ENCODE measurements around the gene CDC42EP3.

The CDC42EP3 gene

DNA sequence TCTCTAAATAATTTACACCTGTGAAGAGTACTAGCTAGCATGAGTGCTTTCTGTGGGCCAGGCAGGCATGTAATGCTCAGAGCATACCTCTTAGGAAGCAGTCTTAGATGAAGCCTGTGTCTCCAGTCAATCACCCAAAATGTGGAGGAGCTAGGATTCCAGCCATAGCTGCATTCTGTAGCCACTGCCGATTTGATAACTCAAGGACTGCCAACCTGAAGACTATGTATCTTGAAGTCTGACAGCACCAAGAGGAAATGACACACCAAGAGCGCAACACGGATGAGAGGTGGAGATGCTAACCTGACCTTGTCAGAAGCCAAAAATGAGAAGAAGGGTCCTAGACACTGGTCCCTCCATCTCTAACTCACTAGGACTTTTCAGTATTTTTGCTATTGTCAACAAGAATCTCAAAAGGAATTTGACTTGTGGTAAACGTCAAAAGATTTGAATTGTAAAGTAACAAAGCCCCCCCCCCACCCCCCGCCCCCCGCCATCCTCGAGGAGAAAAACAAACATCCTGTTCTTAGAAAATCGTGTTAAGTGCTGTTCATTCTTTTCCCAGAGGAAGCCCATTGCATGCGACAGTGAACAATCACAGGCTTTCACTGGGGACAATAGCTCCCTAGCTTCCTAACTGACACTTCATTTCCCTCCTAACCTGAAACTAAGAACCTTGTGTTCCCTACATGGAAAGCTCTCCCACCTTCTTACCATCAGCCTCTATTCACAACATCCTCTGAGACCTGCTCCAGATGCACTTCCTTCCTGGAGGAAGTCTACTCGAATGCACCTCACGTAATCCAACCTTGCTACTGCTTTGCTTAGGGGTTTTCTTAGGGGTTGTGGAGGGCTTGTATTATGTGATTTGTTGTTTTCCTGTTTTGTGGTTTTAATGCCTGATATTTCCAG lies 14.7 kb downstream of the CDC42EP3 start:
- DNase-seq (ENCODE audit: low spot score), result no peak

GRCh38 chr2:37654932-37655841 lies 16.3 kb downstream of the CDC42EP3 start:
- no peak for DNase-seq (ENCODE audit: low spot score)

GRCh38 chr2:37654419-37654818 lies 17.0 kb downstream of the CDC42EP3 start:
- DNase-seq (ENCODE audit: low spot score), result no peak

DNA sequence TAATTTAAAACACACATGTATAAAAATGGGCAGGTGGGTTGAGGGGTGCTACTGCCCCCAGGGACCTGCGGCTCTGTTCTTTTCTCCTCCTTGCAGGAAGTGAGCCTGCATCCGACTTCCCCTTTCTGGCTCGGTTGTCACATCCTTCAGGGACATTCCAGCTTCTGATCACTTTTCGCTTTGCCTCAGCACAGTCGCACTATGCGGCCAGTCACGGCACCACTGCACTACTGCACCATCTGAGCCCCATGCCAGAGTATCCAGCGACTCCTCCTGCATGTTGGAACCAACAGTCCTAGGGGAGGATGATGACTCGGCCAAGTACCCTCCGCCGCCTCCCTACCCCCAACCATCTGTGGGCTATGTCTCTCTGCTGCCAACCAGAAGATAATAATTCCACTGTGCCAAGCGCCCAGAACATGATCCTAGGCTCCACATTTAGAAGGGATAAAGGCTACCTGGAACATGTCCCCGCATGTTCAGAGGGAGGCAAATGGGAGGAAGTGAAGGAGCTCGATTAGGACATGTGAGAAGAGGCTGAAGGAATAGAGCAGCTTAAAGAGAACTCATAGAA lies 17.6 kb downstream of the CDC42EP3 start:
- no peak for DNase-seq (ENCODE audit: low spot score)

DNA sequence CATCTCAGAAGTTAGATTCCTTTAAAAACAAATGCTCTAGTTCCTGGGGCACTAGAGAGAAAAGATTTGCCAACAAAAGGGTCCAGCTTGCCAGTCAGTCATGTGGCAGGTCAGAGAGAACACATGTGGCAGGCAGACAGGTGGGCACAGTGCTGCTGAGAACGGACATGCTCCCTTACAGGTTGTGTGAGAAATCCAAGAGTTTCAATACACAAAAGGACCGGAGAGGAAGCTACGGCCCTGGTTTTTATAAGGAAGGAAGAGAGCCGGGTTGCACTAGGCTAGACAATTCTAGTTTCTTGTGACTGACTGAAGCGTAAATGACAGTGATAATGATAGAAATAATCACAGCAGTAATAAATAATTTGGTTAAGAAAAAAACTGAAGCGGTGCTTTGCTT lies 18.3 kb downstream of the CDC42EP3 start:
- DNase-seq (ENCODE audit: low spot score), result no peak

DNA sequence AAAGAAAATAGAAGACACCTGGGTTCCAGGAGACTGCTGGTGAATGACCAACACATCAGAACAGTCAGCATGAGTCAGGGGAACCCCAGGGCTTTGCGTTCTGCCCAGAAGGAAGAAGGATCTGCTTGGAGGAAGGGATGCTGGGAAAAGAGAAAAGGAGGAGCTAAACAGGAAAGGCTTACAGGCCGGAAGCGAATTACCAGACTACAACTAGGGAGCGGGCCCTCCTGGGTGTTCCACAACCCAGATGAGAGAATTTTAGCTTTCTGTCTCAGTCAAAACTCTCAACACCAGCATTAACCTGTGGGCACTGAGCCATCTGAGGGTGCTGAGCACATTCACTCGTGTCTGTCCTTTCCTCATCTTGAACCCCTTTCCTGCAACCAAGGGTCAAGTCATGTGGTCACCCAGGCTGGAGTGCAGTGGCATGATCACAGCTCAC lies 19.2 kb downstream of the CDC42EP3 start:
- DNase-seq (ENCODE audit: low spot score), result no peak

GRCh38 chr2:37650548-37651093 lies 20.8 kb downstream of the CDC42EP3 start:
- no peak for DNase-seq (ENCODE audit: low spot score)

- no peak for DNase-seq (ENCODE audit: low spot score)
Observed at GRCh38 chr2:37649518-37649917, 21.9 kb downstream of the CDC42EP3 start.

- DNase-seq (ENCODE audit: low spot score), result no peak
Observed at GRCh38 chr2:37648331-37649011, 23.0 kb downstream of the CDC42EP3 start.

GRCh38 chr2:37647971-37648330 lies 23.5 kb downstream of the CDC42EP3 start:
- DNase-seq (ENCODE audit: low spot score), result no peak

DNA sequence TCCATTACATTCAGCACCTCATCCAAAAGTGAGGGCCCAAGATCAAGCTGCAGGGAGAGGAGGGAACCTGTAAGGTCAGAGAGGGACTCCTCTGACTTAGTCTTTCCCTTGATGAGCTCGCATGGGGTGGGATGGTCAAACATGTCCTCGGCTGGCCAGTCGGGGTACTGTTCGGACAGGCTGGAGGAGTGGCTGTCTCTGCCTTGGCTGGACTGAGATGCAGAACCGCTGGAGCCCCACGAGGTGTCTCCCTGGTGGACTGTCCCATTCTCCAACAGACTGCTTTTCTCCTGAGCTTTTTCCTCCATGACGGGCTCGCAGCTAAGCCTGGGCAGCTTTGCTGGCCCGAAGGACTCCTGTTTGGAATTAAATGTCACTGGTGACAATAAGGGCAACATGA lies 25.6 kb downstream of the CDC42EP3 start:
- no peak for DNase-seq (ENCODE audit: low spot score)

GRCh38 chr2:37645362-37645761 lies 26.1 kb downstream of the CDC42EP3 start:
- DNase-seq (ENCODE audit: low spot score), result no peak

DNA sequence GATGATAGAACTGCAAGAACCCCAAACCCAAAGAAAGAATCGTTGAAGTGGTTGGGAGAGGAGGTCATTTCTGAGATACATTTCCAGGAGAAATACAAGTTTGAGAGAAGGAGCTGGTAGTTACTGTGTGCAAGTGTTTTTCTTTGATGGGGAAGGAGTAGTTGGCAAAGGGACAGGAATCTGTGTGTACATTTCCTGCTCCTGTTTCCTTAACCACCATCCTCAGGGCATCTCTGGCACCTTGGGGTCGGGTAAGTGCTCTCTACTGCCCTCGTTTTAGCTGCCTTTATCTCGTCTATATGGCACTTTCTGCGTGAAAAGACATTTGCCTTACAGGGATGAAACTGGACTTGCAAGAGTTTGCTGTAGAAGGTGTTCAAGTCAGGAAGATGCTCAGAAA lies 27.3 kb downstream of the CDC42EP3 start:
- no peak for DNase-seq (ENCODE audit: low spot score)

GRCh38 chr2:37643730-37644078 lies 27.7 kb downstream of the CDC42EP3 start:
- DNase-seq (ENCODE audit: low spot score), result no peak

DNA sequence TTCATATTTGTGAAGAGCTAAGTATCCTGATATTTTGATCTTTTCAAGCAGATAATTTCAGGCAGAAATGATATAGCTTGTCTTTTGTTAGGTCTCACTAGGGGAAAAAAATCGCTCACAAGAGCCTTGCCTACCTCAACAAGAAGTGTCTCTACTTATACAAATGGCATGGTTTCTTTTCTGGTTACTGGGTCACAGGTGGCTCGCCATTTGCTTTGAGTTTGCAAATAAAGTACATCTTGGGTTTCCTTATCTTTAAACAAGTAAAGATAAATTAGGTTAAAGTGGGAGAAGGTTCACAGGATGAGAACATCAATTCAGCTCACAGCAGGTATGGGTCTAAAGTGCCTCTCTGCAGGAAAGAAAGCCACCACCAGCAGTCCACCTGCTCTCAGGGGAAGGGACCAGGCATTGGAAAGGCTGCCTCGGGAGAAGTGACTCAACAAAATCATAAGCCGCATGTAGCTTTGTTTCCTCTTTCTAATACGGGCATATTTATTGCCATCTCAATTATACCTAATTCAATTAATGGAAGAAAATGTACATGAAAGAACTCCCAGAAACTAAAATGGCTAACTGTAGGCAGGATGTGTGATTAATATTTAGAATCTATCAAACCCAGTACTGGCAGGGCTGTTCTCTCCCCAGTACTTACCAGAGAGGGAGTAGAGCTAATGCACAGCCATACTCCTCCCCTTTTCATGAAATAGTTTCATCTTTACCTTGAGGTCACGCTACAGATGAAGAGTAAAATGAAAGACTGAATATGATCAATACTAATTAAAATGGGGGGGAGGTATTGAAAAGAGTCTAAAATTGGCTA lies 28.3 kb downstream of the CDC42EP3 start:
- DNase-seq (ENCODE audit: low spot score), result no peak

DNA sequence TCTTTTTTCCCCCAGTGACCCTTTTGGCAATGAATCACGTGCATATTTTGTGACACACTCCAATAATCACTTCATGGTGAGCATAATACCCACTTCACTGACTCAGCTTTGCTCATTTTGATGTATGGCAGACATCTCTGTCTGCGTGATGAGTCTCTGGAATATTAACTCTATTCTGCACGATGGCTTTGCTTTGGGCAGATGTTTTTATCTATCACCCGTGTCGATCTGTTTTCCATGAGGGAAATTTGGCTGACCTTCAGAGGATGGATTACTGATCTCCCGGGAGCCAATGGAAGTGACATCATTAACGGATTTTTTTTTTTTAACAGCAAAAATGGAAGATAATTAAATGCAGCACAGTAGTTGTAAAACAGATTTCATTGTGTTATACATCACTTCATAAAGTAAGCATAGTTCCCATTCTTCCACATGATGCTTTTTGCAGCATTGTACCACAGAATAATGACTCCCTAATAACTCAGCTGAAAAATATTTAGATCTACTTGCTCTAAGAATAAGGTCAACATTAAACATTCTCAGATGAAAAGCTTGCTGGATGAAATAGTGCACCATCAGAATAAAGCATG lies 29.8 kb downstream of the CDC42EP3 start:
- DNase-seq (ENCODE audit: low spot score), result no peak

DNA sequence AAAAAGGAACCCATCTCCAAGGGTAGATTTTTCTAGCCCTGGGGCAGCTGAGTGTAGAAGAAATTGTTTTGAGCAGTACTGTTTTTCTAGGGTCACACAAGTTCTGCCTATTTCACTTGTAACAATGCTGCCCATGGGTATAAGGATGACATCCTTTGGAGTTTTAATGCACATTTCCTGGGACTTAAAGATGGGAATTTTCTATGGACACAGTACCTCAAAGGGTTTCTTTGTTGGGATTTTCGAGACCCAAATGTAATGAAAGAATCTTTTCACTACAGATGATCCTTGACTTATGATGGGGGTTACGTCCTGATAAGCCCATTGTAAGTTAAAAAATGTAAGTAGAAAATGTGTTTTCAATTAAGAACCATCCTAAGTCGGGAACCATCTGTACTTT lies 31.8 kb downstream of the CDC42EP3 start:
- DNase-seq (ENCODE audit: low spot score), result no peak

- DNase-seq (ENCODE audit: low spot score), result no peak
Observed at GRCh38 chr2:37638973-37639372, 32.5 kb downstream of the CDC42EP3 start.

GRCh38 chr2:37637985-37638384 lies 33.5 kb downstream of the CDC42EP3 start:
- no peak for DNase-seq (ENCODE audit: low spot score)

- DNase-seq (ENCODE audit: low spot score), result no peak
Observed at GRCh38 chr2:37637190-37637860, 34.1 kb downstream of the CDC42EP3 start.
